NCI-H1436 (cell line): Measurements from ENCODE around the gene RBMXL2.

Experiments used
- DNase-seq: peaks from one replicate; lab custom pipeline; 2025; lab: John Stamatoyannopoulos, UW

Gene RBMXL2

GRCh38 chr11:7088921-7089320 is at the start of gene RBMXL2:
Gene RBMXL2 (plus strand): TSS chr11:7088998. CDS start chr11:7089121, 123 bp downstream.
- no peak for DNase-seq

GRCh38 chr11:7046474-7047175 is 42.2 kb upstream of the RBMXL2 start:
- no peak for DNase-seq

GRCh38 chr11:7050191-7050590 is 38.6 kb upstream of the RBMXL2 start:
- DNase-seq = no peak

GRCh38 chr11:7056828-7057513 is 31.8 kb upstream of the RBMXL2 start:
- no peak for DNase-seq

- DNase-seq = no peak
Measured at GRCh38 chr11:7057641-7058040, 31.2 kb upstream of the RBMXL2 start.

- DNase-seq = no peak
Measured at GRCh38 chr11:7060868-7061267, 27.9 kb upstream of the RBMXL2 start.

GRCh38 chr11:7062534-7062933 is 26.3 kb upstream of the RBMXL2 start:
- DNase-seq = no peak

GRCh38 chr11:7072401-7073028 is 16.3 kb upstream of the RBMXL2 start:
- DNase-seq = no peak

- no peak for DNase-seq
Measured at GRCh38 chr11:7077101-7077500, 11.7 kb upstream of the RBMXL2 start.

GRCh38 chr11:7079545-7080135 is 9.2 kb upstream of the RBMXL2 start:
- no peak for DNase-seq

- no peak for DNase-seq
Measured at GRCh38 chr11:7080900-7081299, 7.9 kb upstream of the RBMXL2 start.

- no peak for DNase-seq
Measured at GRCh38 chr11:7081441-7081840, 7.4 kb upstream of the RBMXL2 start.

GRCh38 chr11:7089328-7090251 is 792 bp downstream of the RBMXL2 start:
- DNase-seq = no peak

- peak; percentile 39 for DNase-seq
Measured at GRCh38 chr11:7098235-7098832, 9.5 kb downstream of the RBMXL2 start.

GRCh38 chr11:7115780-7116179 is 27.0 kb downstream of the RBMXL2 start:
- no peak for DNase-seq

- DNase-seq = no peak
Measured at GRCh38 chr11:7116370-7116769, 27.6 kb downstream of the RBMXL2 start.

- no peak for DNase-seq
Measured at GRCh38 chr11:7138051-7138450, 49.3 kb downstream of the RBMXL2 start.
